ENCODE data around the gene THBS3. TPM values are rescaled to one million over a fixed set of nuclear protein-coding genes. Genes with fewer than 3 reads are reported as not detected.
A peak's percentile ranks its signal among the peaks of the same experiment; 100 is the strongest.

The THBS3 gene
- total RNA-seq, 2 donors from 2014 or later = 10.9 to 11.2 TPM

GRCh38 chr1:155173478-155174323 lies 34.0 kb downstream of the THBS3 start, which contains the start of gene TRIM46:
TSS of gene TRIM46 (plus strand) at chr1:155173849. CDS start at chr1:155173967, 118 bp downstream.
- Histone ChIP-seq H3K9me3 (no peaks in the 10 kb centered on the region), H3K36me3 (peaks cover 15% of the 10 kb centered on the region), H3K27me3 (peaks cover 0 to 8% of the 10 kb centered on the region in 2 donors), H3K4me1 (peaks cover 0 to 27% of the 10 kb centered on the region in 2 donors), H3K4me3 (peak within 1 kb of the TSS; percentile 88 to 93), H3K27ac (peak within 1 kb of the TSS; percentile 96)
- DNase-seq (ENCODE audit: low spot score) = peak; percentile 55
- TF ChIP-seq CTCF (IDR thresholded peaks at IDR 0.05) = peak in 1 of 2 donors; percentile 31

GRCh38 chr1:155172732-155173477 lies 34.8 kb downstream of the THBS3 start, which contains the start of gene KRTCAP2:
TSS of gene KRTCAP2 (minus strand) at chr1:155173304. CDS start at chr1:155173224, 80 bp downstream.
- H3K4me1 ChIP-seq = peaks cover 0 to 29% of the 10 kb centered on the region in 2 donors
- no peaks in the 10 kb centered on the region for H3K9me3 ChIP-seq
- peak within 1 kb of the TSS; percentile 96 for H3K27ac ChIP-seq
- peak within 1 kb of the TSS; percentile 88 to 93 for H3K4me3 ChIP-seq
- peak; percentile 96 for DNase-seq (ENCODE audit: low spot score)
- H3K27me3 ChIP-seq = peaks cover 0 to 8% of the 10 kb centered on the region in 2 donors
- H3K36me3 ChIP-seq = peaks cover 16% of the 10 kb centered on the region
- peak; percentile 88 to 96 for TF ChIP-seq CTCF (IDR thresholded peaks at IDR 0.05)

- H3K27ac ChIP-seq = peak overlapping the region; percentile 96
- peak overlapping the region; percentile 88 to 93 for H3K4me3 ChIP-seq
- H3K9me3 ChIP-seq = no peaks in the 10 kb centered on the region
- peaks cover 0 to 38% of the 10 kb centered on the region in 2 donors for H3K4me1 ChIP-seq
- no peak for TF ChIP-seq CTCF (IDR thresholded peaks at IDR 0.05)
- H3K27me3 ChIP-seq = peaks cover 0 to 8% of the 10 kb centered on the region in 2 donors
- peaks cover 16% of the 10 kb centered on the region for H3K36me3 ChIP-seq
- DNase-seq (ENCODE audit: low spot score) = no peak
Measured at GRCh38 chr1:155171836-155172731, 35.6 kb downstream of the THBS3 start.

- no peak overlapping the region for H3K27ac ChIP-seq
- H3K4me1 ChIP-seq = peaks cover 0 to 43% of the 10 kb centered on the region in 2 donors
- H3K9me3 ChIP-seq = no peaks in the 10 kb centered on the region
- peak; percentile 40 for DNase-seq (ENCODE audit: low spot score)
- H3K27me3 ChIP-seq = peaks cover 0 to 8% of the 10 kb centered on the region in 2 donors
- H3K4me3 ChIP-seq = no peak overlapping the region
- no peak for TF ChIP-seq CTCF (IDR thresholded peaks at IDR 0.05)
- H3K36me3 ChIP-seq = peaks cover 16% of the 10 kb centered on the region
Measured at GRCh38 chr1:155170806-155171205, 36.9 kb downstream of the THBS3 start.
